Melanocyte of skin (primary cell): ENCODE results near the gene CEP55. TPM values are rescaled to one million over a fixed set of nuclear protein-coding genes. Genes with fewer than 3 reads are reported as not detected.

Experiments used
- small RNA-seq, 2 donors: library from RNA; depleted of rRNA; stranded (forward); fragments of <200 nt; gene quantifications; one replicate each; pipeline ENCODE3, GENCODE V24; 2012
- total RNA-seq, 2 donors: library from RNA; depleted of rRNA; stranded (reverse); fragments of >200 nt; gene quantifications; 2 replicates each; pipeline ENCODE4 v1.2.3, GENCODE V29; 2012

CEP55 gene
- 10 to 100 TPM; 28.9 to 61.9 TPM for total RNA-seq

GRCh38 chr10:93496322-93497041 lies at the start of gene CEP55:
Gene CEP55, plus strand, starts transcription at chr10:93496612. Its CDS starts 3,440 bp downstream, at chr10:93500052.

GRCh38 chr10:93482145-93482834 lies 14.1 kb upstream of the CEP55 start, which contains the start of gene MYOF:
Gene MYOF, minus strand, starts transcription at chr10:93482334. Its CDS starts 140 bp downstream, at chr10:93482194.

GRCh38 chr10:93566435-93567276 lies 70.2 kb downstream of the CEP55 start, which contains the start of gene FFAR4:
Gene FFAR4, plus strand, starts transcription at chr10:93566665. Its CDS starts 56 bp downstream, at chr10:93566721.

Small RNA genes within 50 kb of the gene (small RNA-seq; reads per million reads assigned to genes)
- 0 reads per million in 2 donors for gene RNA5SP323

Other genes with a start within 250 kb of the CEP55 start
- gene MYOF, start 14.3 kb upstream of the CEP55 start, total RNA-seq, result 10 to 100 TPM; 27.2 to 32.6 TPM
- gene FFAR4, start 70.1 kb downstream of the CEP55 start, total RNA-seq, result not detected
- gene RBP4, start 104.6 kb downstream of the CEP55 start, total RNA-seq, result not detected
- not detected for gene PDE6C, start 115.9 kb downstream of the CEP55 start, total RNA-seq
- gene FRA10AC1, start 206.0 kb downstream of the CEP55 start, total RNA-seq, result 10 to 100 TPM in 1 of 2 donors, 1 to 10 TPM in 1; 5.2 to 20.6 TPM